GM12878 (cell line): ENCODE measurements around the gene TMED5. TPM values are rescaled to one million over a fixed set of nuclear protein-coding genes. Genes with fewer than 3 reads are reported as not detected.
A peak's percentile ranks its signal among the peaks of the same experiment; 100 is the strongest.

ENCODE experiments used
- ATAC-seq: fragments of 200-7000 bp; cut with Tn5 transposase; 3 replicates; pipeline ENCODE4 v1.9.1; 2020; ENCODE audit warnings: mild to moderate bottlenecking, moderate library complexity
- BruUV-seq: library from RNA; stranded (reverse); fragments of 400-500 nt; replicated peaks from 2 replicates; lab custom pipeline; 2021; lab: Mats Ljungman, UMichigan
- CTCF ChIA-PET: fragments of 300-600 bp; sonication (Branson Sonifier 250); formaldehyde crosslinking; extraction: SDS; loops from one replicate; lab custom pipeline; 2021; ENCODE audit warnings: inconsistent platforms; lab: Yijun Ruan, JAX
- POLR2A ChIA-PET: fragments of 350-600 bp; formaldehyde crosslinking; extraction: SDS; loops from one replicate; lab custom pipeline; 2021; ENCODE audit warnings: inconsistent platforms; lab: Charles Lee
- RAD21 ChIA-PET: fragments of 300-600 bp; sonication (Branson Sonifier 250); formaldehyde crosslinking; loops from one replicate; lab custom pipeline; 2023; ENCODE audit warnings: antibody characterized with exemption; ENCODE audit not compliant: unreplicated experiment; lab: Charles Lee
- SMC1A ChIA-PET: fragments of 300-600 bp; sonication (Branson Sonifier 250); formaldehyde crosslinking; loops from one replicate; lab custom pipeline; 2023; ENCODE audit not compliant: unreplicated experiment, uncharacterized antibody; lab: Charles Lee
- DNase-seq: peaks from one replicate; pipeline ENCODE4 v3.0.0-alpha.2; 2011; ENCODE audit warnings: low read depth, low spot score
- FAIRE-seq: peaks from 3 replicates; lab custom pipeline; 2011; peaks lifted over from hg19 to GRCh38; lab: Jason Lieb, UNC
- H2AFZ ChIP-seq: 2 replicates; pipeline ENCODE4 v1.6.0; 2011; ENCODE audit warnings: low read depth, low read length, control low read depth; ENCODE audit not compliant: control insufficient read depth
- H3K27ac ChIP-seq: 2 replicates; pipeline ENCODE4 v1.5.1; 2011; ENCODE audit warnings: control low read depth; ENCODE audit not compliant: control insufficient read depth, insufficient read depth
- H3K27me3 ChIP-seq, 2 experiments: replicated peaks in 1 of 2; 2 replicates each; pipeline versions ENCODE4 v1.6.0 to v1.6.1; 2011; ENCODE audit warnings: low read length in 1 of 2; ENCODE audit not compliant: control insufficient read depth in 2 of 2, insufficient read depth in 2 of 2
- H3K36me3 ChIP-seq, 2 experiments: 2 replicates each; pipeline ENCODE4 v1.5.1; 2011; ENCODE audit warnings: low read length in 1 of 2; ENCODE audit not compliant: control insufficient read depth in 2 of 2, insufficient read depth in 2 of 2
- H3K4me1 ChIP-seq: 2 replicates; pipeline ENCODE4 v1.6.1; 2011; ENCODE audit warnings: mild to moderate bottlenecking, low read length, moderate library complexity, mixed read lengths; ENCODE audit not compliant: control insufficient read depth, insufficient read depth
- H3K4me2 ChIP-seq: 2 replicates; pipeline ENCODE4 v1.6.0; 2011; ENCODE audit warnings: control low read depth; ENCODE audit not compliant: control insufficient read depth, insufficient read depth
- H3K4me3 ChIP-seq: fragments of 200-600 bp; sonication (generic); 2 replicates; pipeline ENCODE4 v1.5.1; 2016
- H3K79me2 ChIP-seq: 2 replicates; pipeline ENCODE4 v1.6.0; 2011; ENCODE audit warnings: low read length; ENCODE audit not compliant: control insufficient read depth, insufficient read depth
- H3K9ac ChIP-seq: 2 replicates; pipeline ENCODE4 v1.8.0; 2011; ENCODE audit warnings: low read length, control low read depth, mixed read lengths; ENCODE audit not compliant: control insufficient read depth, insufficient read depth
- H3K9me3 ChIP-seq: replicated peaks from 3 replicates; pipeline ENCODE4 v1.5.1; 2011; ENCODE audit warnings: mild to moderate bottlenecking, low read length; ENCODE audit not compliant: control insufficient read depth, insufficient read depth
- H4K20me1 ChIP-seq: 2 replicates; pipeline ENCODE4 v1.6.0; 2011; ENCODE audit not compliant: control insufficient read depth, insufficient read depth
- ATF7 ChIP-seq: fragments of 450-650 bp; IDR thresholded peaks from 2 replicates; pipeline ENCODE4 v1.6.1; 2016; ENCODE audit warnings: low read depth, mild to moderate bottlenecking
- CBX5 ChIP-seq: sonication (generic); IDR thresholded peaks from 2 replicates; pipeline ENCODE4 v1.6.1; 2016; ENCODE audit warnings: low read depth, moderate library complexity, mild to moderate bottlenecking, inconsistent platforms
- DPF2 ChIP-seq: fragments of 450-650 bp; IDR thresholded peaks from 2 replicates; pipeline ENCODE4 v1.6.1; 2017; ENCODE audit warnings: mild to moderate bottlenecking
- IRF5 ChIP-seq: fragments of 450-650 bp; IDR thresholded peaks from 2 replicates; pipeline ENCODE4 v1.6.1; 2017; ENCODE audit warnings: borderline replicate concordance
- MAX ChIP-seq: IDR thresholded peaks from 2 replicates; pipeline ENCODE4 v1.6.1; 2012; ENCODE audit warnings: low read depth, low read length, improper control_type of control experiment
- POLR2AphosphoS5 ChIP-seq: IDR thresholded peaks from 2 replicates; pipeline ENCODE4 v1.6.1; 2011; ENCODE audit warnings: mild to moderate bottlenecking, low read length, inconsistent platforms
- SIX5 ChIP-seq: IDR thresholded peaks from 2 replicates; pipeline ENCODE4 v1.6.1; 2011; ENCODE audit warnings: mild to moderate bottlenecking, low read depth, low read length, moderate library complexity; ENCODE audit not compliant: severe bottlenecking
- SUPT20H ChIP-seq: IDR thresholded peaks from 2 replicates; pipeline ENCODE4 v1.6.1; 2011; ENCODE audit warnings: low read depth, mild to moderate bottlenecking, low read length, moderate library complexity, borderline replicate concordance; ENCODE audit not compliant: control insufficient read depth
- TBL1XR1 ChIP-seq: IDR thresholded peaks from 2 replicates; pipeline ENCODE4 v1.6.1; 2012; ENCODE audit warnings: low read depth, low read length, improper control_type of control experiment
- WGBS: methylation state at CpG from one replicate; pipeline ENCODE4 v1.1.6; 2016; ENCODE audit warnings: low lambda C conversion rate; ENCODE audit not compliant: insufficient replicate concordance, insufficient coverage; ENCODE audit errors: missing lambda C conversion rate; 5-methylcytosine and 5-hydroxymethylcytosine counted together
- in situ Hi-C: fragments of 300-500 bp; cut with MboI; formaldehyde crosslinking; loops from 9 replicates; pipeline ENCODE4 v1.14.3; 2018; ENCODE audit warnings: mixed read lengths
- intact Hi-C: fragments of 100-400 bp; cut with micrococcal nuclease; formaldehyde crosslinking; loops from one replicate; pipeline ENCODE4 v1.14.2; 2022; ENCODE audit not compliant: unreplicated experiment
- polyA plus RNA-seq, 11 experiments: library from polyadenylated mRNA; depleted of rRNA in 4 of 11; unstranded in 6 of 11; stranded (reverse) in 5 of 11; fragments of >200 nt; fragmentation: Nextera tagmentation in 4 of 11; fragmentation: Illumina TruSeq in 1 of 11; extraction: Ambion mirVana in 4 of 11; extraction: Trizol in 1 of 11; gene quantifications; 1 replicate in 1 of 11; 2 replicates in 10 of 11; pipeline versions ENCODE4 v1.2.1 to v1.2.3, GENCODE V29; 2011 to 2016; ENCODE audit warnings: inconsistent platforms in 2 of 11, missing spikeins in 2 of 11, low read depth in 1 of 11
- total RNA-seq, 4 experiments: library from RNA; depleted of rRNA in 3 of 4; stranded (reverse); fragments of >200 nt in 3 of 4; fragmentation: Illumina TruSeq in 1 of 4; extraction: Trizol in 1 of 4; gene quantifications; 2 replicates each; pipeline versions ENCODE4 v1.2.1 to v1.2.3, GENCODE V29; 2013 to 2021
- TF ChIP-seq, protein P1 (sequence below): IDR thresholded peaks from 2 replicates; pipeline ENCODE4 v1.6.1; 2012; ENCODE audit warnings: low read length, inconsistent platforms
- TF ChIP-seq, protein P2 (sequence below): fragments of 450-650 bp; IDR thresholded peaks from 2 replicates; pipeline ENCODE4 v1.6.1; 2014; ENCODE audit warnings: mild to moderate bottlenecking
- TF ChIP-seq, protein P3 (sequence below): IDR thresholded peaks from 2 replicates; pipeline ENCODE4 v1.6.1; 2011; ENCODE audit warnings: mild to moderate bottlenecking, low read depth, low read length, moderate library complexity; ENCODE audit not compliant: insufficient replicate concordance
- TF ChIP-seq, protein P4 (sequence below): fragments of 450-650 bp; IDR thresholded peaks from 2 replicates; pipeline ENCODE4 v1.6.1; 2017; ENCODE audit warnings: mild to moderate bottlenecking, low read depth, inconsistent platforms; ENCODE audit not compliant: poor library complexity, severe bottlenecking

The TMED5 gene
- total and polyA plus RNA-seq, 10 of the 15 experiments (the other 5 are each of a cell fraction or from before 2014, with no cell fraction given), result 18.5 to 80.6 (median 54.0) TPM

- intact Hi-C loops, result loop anchor here (1.0 to 5.0 kb wide), 3 partner anchors 102 to 219 kb away; partner anchors contain the start of genes DIPK1A, DR1 and MTF2
- SMC1A ChIA-PET, result interaction anchor here (1.2 to 2.3 kb wide), 2 partner anchors 101 to 103 kb away, joined by 4 to 8 read pairs; no protein-coding TSS in a partner anchor
- DNase-seq, result peak; percentile 56
- no peak for TF ChIP-seq IRF5
- no peak for TF ChIP-seq POLR2AphosphoS5
- TF ChIP-seq, protein P1, sequence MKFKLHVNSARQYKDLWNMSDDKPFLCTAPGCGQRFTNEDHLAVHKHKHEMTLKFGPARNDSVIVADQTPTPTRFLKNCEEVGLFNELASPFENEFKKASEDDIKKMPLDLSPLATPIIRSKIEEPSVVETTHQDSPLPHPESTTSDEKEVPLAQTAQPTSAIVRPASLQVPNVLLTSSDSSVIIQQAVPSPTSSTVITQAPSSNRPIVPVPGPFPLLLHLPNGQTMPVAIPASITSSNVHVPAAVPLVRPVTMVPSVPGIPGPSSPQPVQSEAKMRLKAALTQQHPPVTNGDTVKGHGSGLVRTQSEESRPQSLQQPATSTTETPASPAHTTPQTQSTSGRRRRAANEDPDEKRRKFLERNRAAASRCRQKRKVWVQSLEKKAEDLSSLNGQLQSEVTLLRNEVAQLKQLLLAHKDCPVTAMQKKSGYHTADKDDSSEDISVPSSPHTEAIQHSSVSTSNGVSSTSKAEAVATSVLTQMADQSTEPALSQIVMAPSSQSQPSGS, result peak; percentile 44; the same call in 1 of the 2 replicates
- no peak for TF ChIP-seq DPF2
- TF ChIP-seq ATF7, result no peak
- TF ChIP-seq SIX5, result no peak
- TF ChIP-seq, protein P2, sequence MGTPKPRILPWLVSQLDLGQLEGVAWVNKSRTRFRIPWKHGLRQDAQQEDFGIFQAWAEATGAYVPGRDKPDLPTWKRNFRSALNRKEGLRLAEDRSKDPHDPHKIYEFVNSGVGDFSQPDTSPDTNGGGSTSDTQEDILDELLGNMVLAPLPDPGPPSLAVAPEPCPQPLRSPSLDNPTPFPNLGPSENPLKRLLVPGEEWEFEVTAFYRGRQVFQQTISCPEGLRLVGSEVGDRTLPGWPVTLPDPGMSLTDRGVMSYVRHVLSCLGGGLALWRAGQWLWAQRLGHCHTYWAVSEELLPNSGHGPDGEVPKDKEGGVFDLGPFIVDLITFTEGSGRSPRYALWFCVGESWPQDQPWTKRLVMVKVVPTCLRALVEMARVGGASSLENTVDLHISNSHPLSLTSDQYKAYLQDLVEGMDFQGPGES, result no peak
- TF ChIP-seq, protein P3, sequence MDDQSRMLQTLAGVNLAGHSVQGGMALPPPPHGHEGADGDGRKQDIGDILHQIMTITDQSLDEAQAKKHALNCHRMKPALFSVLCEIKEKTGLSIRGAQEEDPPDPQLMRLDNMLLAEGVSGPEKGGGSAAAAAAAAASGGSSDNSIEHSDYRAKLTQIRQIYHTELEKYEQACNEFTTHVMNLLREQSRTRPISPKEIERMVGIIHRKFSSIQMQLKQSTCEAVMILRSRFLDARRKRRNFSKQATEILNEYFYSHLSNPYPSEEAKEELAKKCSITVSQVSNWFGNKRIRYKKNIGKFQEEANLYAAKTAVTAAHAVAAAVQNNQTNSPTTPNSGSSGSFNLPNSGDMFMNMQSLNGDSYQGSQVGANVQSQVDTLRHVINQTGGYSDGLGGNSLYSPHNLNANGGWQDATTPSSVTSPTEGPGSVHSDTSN, result no peak
- TF ChIP-seq SUPT20H, result no peak
- 0 out of 2 replicates have a peak, but pooled peaks have one; percentile 20 for TF ChIP-seq CBX5
- TF ChIP-seq, protein P4, sequence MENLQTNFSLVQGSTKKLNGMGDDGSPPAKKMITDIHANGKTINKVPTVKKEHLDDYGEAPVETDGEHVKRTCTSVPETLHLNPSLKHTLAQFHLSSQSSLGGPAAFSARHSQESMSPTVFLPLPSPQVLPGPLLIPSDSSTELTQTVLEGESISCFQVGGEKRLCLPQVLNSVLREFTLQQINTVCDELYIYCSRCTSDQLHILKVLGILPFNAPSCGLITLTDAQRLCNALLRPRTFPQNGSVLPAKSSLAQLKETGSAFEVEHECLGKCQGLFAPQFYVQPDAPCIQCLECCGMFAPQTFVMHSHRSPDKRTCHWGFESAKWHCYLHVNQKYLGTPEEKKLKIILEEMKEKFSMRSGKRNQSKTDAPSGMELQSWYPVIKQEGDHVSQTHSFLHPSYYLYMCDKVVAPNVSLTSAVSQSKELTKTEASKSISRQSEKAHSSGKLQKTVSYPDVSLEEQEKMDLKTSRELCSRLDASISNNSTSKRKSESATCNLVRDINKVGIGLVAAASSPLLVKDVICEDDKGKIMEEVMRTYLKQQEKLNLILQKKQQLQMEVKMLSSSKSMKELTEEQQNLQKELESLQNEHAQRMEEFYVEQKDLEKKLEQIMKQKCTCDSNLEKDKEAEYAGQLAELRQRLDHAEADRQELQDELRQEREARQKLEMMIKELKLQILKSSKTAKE, result no peak
- no peak; the same call in 1 of the 2 replicates for TF ChIP-seq MAX
- no peak for TF ChIP-seq TBL1XR1
Observed at GRCh38 chr1:93180723-93181613, 755 bp upstream of the TMED5 start, which contains the start of gene CCDC18. Gene CCDC18 (plus strand): TSS chr1:93180724. CDS start chr1:93183362, 2,638 bp downstream.

More at GRCh38 chr1:93180723-93181613, 755 bp upstream of the TMED5 start, which contains the start of gene CCDC18:
- CTCF ChIA-PET, result no interaction called here
- Histone ChIP-seq H3K4me2 (peak within 1 kb of the TSS; percentile 90), H3K4me1 (peaks cover under 1% of the 10 kb centered on the region), H3K27ac (peak within 1 kb of the TSS; percentile 99), H2AFZ (peak within 1 kb of the TSS; percentile 85), H3K9ac (peak within 1 kb of the TSS; percentile 99), H4K20me1 (peaks cover 2% of the 10 kb centered on the region; the same call in 1 of the 2 replicates), H3K9me3 (no peaks in the 10 kb centered on the region; the same call in 1 of the 3 replicates), H3K36me3 (peaks cover 2 to 4% of the 10 kb centered on the region in 2 experiments; a peak in 2 of 4 replicates), H3K27me3 (no peaks in the 10 kb centered on the region), H3K79me2 (peaks cover 85% of the 10 kb centered on the region), H3K4me3 (peak within 1 kb of the TSS; percentile 95)
- POLR2A ChIA-PET, result interaction anchor here (1.3 to 2.6 kb wide), 3 partner anchors 9 to 102 kb away, joined by 3 to 11 read pairs (median 4); partner anchors contain the start of gene MTF2
- FAIRE-seq (no peak), ATAC-seq (peak; percentile 37)
- under 1% methylated on average over 39 of the region's 43 CpGs for WGBS
- RAD21 ChIA-PET, result interaction anchor here (1.0 kb wide), 1 partner anchor 101 kb away, joined by 3 read pairs; no protein-coding TSS in a partner anchor
- TSS peak; percentile 51 for BruUV-seq
- in situ Hi-C loops, result no loop called here
